Measurements from ENCODE around the gene SRXN1. TPM values are rescaled to one million over a fixed set of nuclear protein-coding genes. Genes with fewer than 3 reads are reported as not detected.

SRXN1 gene
- total RNA-seq, 5 donors from 2014 or later (not counting 1 experiment from before 2014, with no cell fraction given), result 1.5 to 10.1 (median 7.3) TPM

- Mint-ChIP-seq H3K36me3 (no peaks in the 10 kb centered on the region), H3K4me1 (peaks cover 0 to 18% (median 14%) of the 10 kb centered on the region in 3 donors), H3K27me3 (peaks cover 20 to 26% of the 10 kb centered on the region in 2 donors), H3K9me3 (no peaks in the 10 kb centered on the region), H3K27ac (no peak overlapping the region), H3K4me3 (peak overlapping the region in 1 of 3 donors; percentile 54)
- peaks cover 0 to 15% of the 10 kb centered on the region in 2 experiments for H3K4me1 ChIP-seq (ENCODE audit: control insufficient read depth in 1 of 2, extremely low read depth in 1 of 2, insufficient read depth in 2 of 2, low read length in 2 of 2)
- ATAC-seq (replicated peaks in 1 of 4) (no peak), DNase-seq (no peak)
- H3K4me3 ChIP-seq (ENCODE audit: control insufficient read depth in 1 of 2, extremely low read depth in 1 of 2, low read length in 1 of 2), result no peak overlapping the region
- no peaks in the 10 kb centered on the region for H3K9me3 ChIP-seq
- no peaks in the 10 kb centered on the region for H3K36me3 ChIP-seq (ENCODE audit: control insufficient read depth in 2 of 2, extremely low read depth in 1 of 2, insufficient read depth in 1 of 2, low read length in 1 of 2)
- H3K27me3 ChIP-seq (replicated peaks in 1 of 2; ENCODE audit: control insufficient read depth in 2 of 2, extremely low read depth in 1 of 2, insufficient read depth in 2 of 2, low read length in 1 of 2), result peaks cover 0 to 22% of the 10 kb centered on the region in 2 experiments
- ChIA-PET POLR2A (no interaction called here), CTCF (no interaction called here)
- no peak overlapping the region for H3K27ac ChIP-seq (ENCODE audit: low read length)
- whole genome bisulfite sequencing (ENCODE audit: insufficient coverage), result 75% methylated on average over 4 of the region's 11 CpGs
Measured at GRCh38 chr20:640674-641515, 12.1 kb downstream of the SRXN1 start.

- WGBS (ENCODE audit: insufficient coverage), result 83% methylated on average over 1 of the region's 1 CpG
Measured at GRCh38 chr20:638579-638978, 14.4 kb downstream of the SRXN1 start.

GRCh38 chr20:637559-637958 lies 15.4 kb downstream of the SRXN1 start:
- ChIA-PET CTCF (no interaction called here), POLR2A (no interaction called here)
- Histone ChIP-seq H3K9me3 (no peaks in the 10 kb centered on the region), H3K27me3 (replicated peaks in 1 of 2; ENCODE audit: control insufficient read depth in 2 of 2, extremely low read depth in 1 of 2, insufficient read depth in 2 of 2, low read length in 1 of 2) (peaks cover 0 to 15% of the 10 kb centered on the region in 2 experiments), H3K4me3 (ENCODE audit: control insufficient read depth in 1 of 2, extremely low read depth in 1 of 2, low read length in 1 of 2) (no peak overlapping the region), H3K36me3 (ENCODE audit: control insufficient read depth in 2 of 2, extremely low read depth in 1 of 2, insufficient read depth in 1 of 2, low read length in 1 of 2) (no peaks in the 10 kb centered on the region), H3K4me1 (ENCODE audit: control insufficient read depth in 1 of 2, extremely low read depth in 1 of 2, insufficient read depth in 2 of 2, low read length in 2 of 2) (peaks cover 0 to 2% of the 10 kb centered on the region in 2 experiments), H3K27ac (ENCODE audit: low read length) (no peak overlapping the region)
- H3K4me1 Mint-ChIP-seq, result peaks cover 0 to 6% (median 4%) of the 10 kb centered on the region in 3 donors
- H3K36me3 Mint-ChIP-seq, result no peaks in the 10 kb centered on the region
- H3K27ac Mint-ChIP-seq, result no peak overlapping the region
- H3K4me3 Mint-ChIP-seq, result no peak overlapping the region
- WGBS (ENCODE audit: insufficient coverage), result no CpG with 5 or more reads among the region's 2 CpGs
- H3K9me3 Mint-ChIP-seq, result no peaks in the 10 kb centered on the region
- ATAC-seq (replicated peaks in 1 of 4) (no peak), DNase-seq (no peak)
- H3K27me3 Mint-ChIP-seq, result peaks cover 13 to 16% of the 10 kb centered on the region in 2 donors

More at GRCh38 chr20:638579-638978, 14.4 kb downstream of the SRXN1 start:
- no peak overlapping the region for H3K4me3 Mint-ChIP-seq
- peaks cover 16 to 25% of the 10 kb centered on the region in 2 donors for H3K27me3 Mint-ChIP-seq
- H3K27ac Mint-ChIP-seq, result no peak overlapping the region
- Histone ChIP-seq H3K36me3 (ENCODE audit: control insufficient read depth in 2 of 2, extremely low read depth in 1 of 2, insufficient read depth in 1 of 2, low read length in 1 of 2) (no peaks in the 10 kb centered on the region), H3K27me3 (replicated peaks in 1 of 2; ENCODE audit: control insufficient read depth in 2 of 2, extremely low read depth in 1 of 2, insufficient read depth in 2 of 2, low read length in 1 of 2) (peaks cover 0 to 26% of the 10 kb centered on the region in 2 experiments), H3K9me3 (no peaks in the 10 kb centered on the region), H3K4me3 (ENCODE audit: control insufficient read depth in 1 of 2, extremely low read depth in 1 of 2, low read length in 1 of 2) (no peak overlapping the region), H3K27ac (ENCODE audit: low read length) (no peak overlapping the region), H3K4me1 (ENCODE audit: control insufficient read depth in 1 of 2, extremely low read depth in 1 of 2, insufficient read depth in 2 of 2, low read length in 2 of 2) (peaks cover 0 to 7% of the 10 kb centered on the region in 2 experiments)
- DNase-seq (no peak), ATAC-seq (replicated peaks in 1 of 4) (no peak)
- ChIA-PET POLR2A (no interaction called here), CTCF (interaction anchor here in 1 of 2 donors (0.6 kb wide), 1 partner anchor 69 kb away, joined by 3 read pairs; no protein-coding TSS in a partner anchor)
- no peaks in the 10 kb centered on the region for H3K36me3 Mint-ChIP-seq
- H3K9me3 Mint-ChIP-seq, result no peaks in the 10 kb centered on the region
- H3K4me1 Mint-ChIP-seq, result peaks cover 0 to 13% (median 9%) of the 10 kb centered on the region in 3 donors

- Histone ChIP-seq H3K27me3 (replicated peaks in 1 of 2; ENCODE audit: control insufficient read depth in 2 of 2, extremely low read depth in 1 of 2, insufficient read depth in 2 of 2, low read length in 1 of 2) (peaks cover 0 to 15% of the 10 kb centered on the region in 2 experiments), H3K9me3 (no peaks in the 10 kb centered on the region), H3K36me3 (ENCODE audit: control insufficient read depth in 2 of 2, extremely low read depth in 1 of 2, insufficient read depth in 1 of 2, low read length in 1 of 2) (no peaks in the 10 kb centered on the region), H3K4me3 (ENCODE audit: control insufficient read depth in 1 of 2, extremely low read depth in 1 of 2, low read length in 1 of 2) (no peak overlapping the region), H3K4me1 (ENCODE audit: control insufficient read depth in 1 of 2, extremely low read depth in 1 of 2, insufficient read depth in 2 of 2, low read length in 2 of 2) (no peaks in the 10 kb centered on the region), H3K27ac (ENCODE audit: low read length) (no peak overlapping the region)
- DNase-seq (no peak), ATAC-seq (replicated peaks in 1 of 4) (no peak)
- ChIA-PET CTCF (interaction anchor here in 1 of 2 donors (0.6 kb wide), 1 partner anchor 11 kb away, joined by 4 read pairs; no protein-coding TSS in a partner anchor), POLR2A (no interaction called here)
- no CpG with 5 or more reads among the region's 7 CpGs for WGBS (ENCODE audit: insufficient coverage)
- H3K4me3 Mint-ChIP-seq, result no peak overlapping the region
- no peaks in the 10 kb centered on the region for H3K36me3 Mint-ChIP-seq
- peaks cover 12 to 15% of the 10 kb centered on the region in 2 donors for H3K27me3 Mint-ChIP-seq
- no peaks in the 10 kb centered on the region for H3K9me3 Mint-ChIP-seq
- no peaks in the 10 kb centered on the region for H3K4me1 Mint-ChIP-seq
- no peak overlapping the region for H3K27ac Mint-ChIP-seq
Measured at GRCh38 chr20:635893-636338, 17.1 kb downstream of the SRXN1 start.

- 86% methylated on average over 4 of the region's 9 CpGs for WGBS (ENCODE audit: insufficient coverage)
- no peak overlapping the region for H3K27ac ChIP-seq (ENCODE audit: low read length)
- Mint-ChIP-seq H3K27ac (no peak overlapping the region), H3K9me3 (no peaks in the 10 kb centered on the region), H3K4me3 (no peak overlapping the region), H3K27me3 (peaks cover 15% of the 10 kb centered on the region in 2 donors), H3K36me3 (no peaks in the 10 kb centered on the region), H3K4me1 (no peaks in the 10 kb centered on the region)
- H3K9me3 ChIP-seq, result no peaks in the 10 kb centered on the region
- no peaks in the 10 kb centered on the region for H3K36me3 ChIP-seq (ENCODE audit: control insufficient read depth in 2 of 2, extremely low read depth in 1 of 2, insufficient read depth in 1 of 2, low read length in 1 of 2)
- CTCF ChIA-PET, result no interaction called here
- peaks cover 0 to 19% of the 10 kb centered on the region in 2 experiments for H3K27me3 ChIP-seq (replicated peaks in 1 of 2; ENCODE audit: control insufficient read depth in 2 of 2, extremely low read depth in 1 of 2, insufficient read depth in 2 of 2, low read length in 1 of 2)
- no peak overlapping the region for H3K4me3 ChIP-seq (ENCODE audit: control insufficient read depth in 1 of 2, extremely low read depth in 1 of 2, low read length in 1 of 2)
- H3K4me1 ChIP-seq (ENCODE audit: control insufficient read depth in 1 of 2, extremely low read depth in 1 of 2, insufficient read depth in 2 of 2, low read length in 2 of 2), result no peaks in the 10 kb centered on the region
- no peak for ATAC-seq (replicated peaks in 1 of 4)
- DNase-seq, result no peak
- POLR2A ChIA-PET, result no interaction called here
Measured at GRCh38 chr20:635028-635892, 17.7 kb downstream of the SRXN1 start.

GRCh38 chr20:634148-634925 lies 18.7 kb downstream of the SRXN1 start:
- H3K4me1 Mint-ChIP-seq, result no peaks in the 10 kb centered on the region
- H3K27me3 Mint-ChIP-seq, result peaks cover 19 to 20% of the 10 kb centered on the region in 2 donors
- ChIA-PET POLR2A (no interaction called here), CTCF (no interaction called here)
- Histone ChIP-seq H3K9me3 (no peaks in the 10 kb centered on the region), H3K27me3 (replicated peaks in 1 of 2; ENCODE audit: control insufficient read depth in 2 of 2, extremely low read depth in 1 of 2, insufficient read depth in 2 of 2, low read length in 1 of 2) (peaks cover 0 to 25% of the 10 kb centered on the region in 2 experiments), H3K4me3 (ENCODE audit: control insufficient read depth in 1 of 2, extremely low read depth in 1 of 2, low read length in 1 of 2) (no peak overlapping the region), H3K4me1 (ENCODE audit: control insufficient read depth in 1 of 2, extremely low read depth in 1 of 2, insufficient read depth in 2 of 2, low read length in 2 of 2) (no peaks in the 10 kb centered on the region), H3K36me3 (ENCODE audit: control insufficient read depth in 2 of 2, extremely low read depth in 1 of 2, insufficient read depth in 1 of 2, low read length in 1 of 2) (no peaks in the 10 kb centered on the region), H3K27ac (ENCODE audit: low read length) (no peak overlapping the region)
- H3K27ac Mint-ChIP-seq, result no peak overlapping the region
- H3K36me3 Mint-ChIP-seq, result no peaks in the 10 kb centered on the region
- DNase-seq (no peak), ATAC-seq (replicated peaks in 1 of 4) (no peak)
- 77% methylated on average over 13 of the region's 14 CpGs for WGBS (ENCODE audit: insufficient coverage)
- no peaks in the 10 kb centered on the region for H3K9me3 Mint-ChIP-seq
- H3K4me3 Mint-ChIP-seq, result no peak overlapping the region

All from T-cell (primary cell).